MM.1S (cell line): ENCODE results near the gene ARHGAP25.

Experiments used
- DNase-seq: peaks from one replicate; pipeline ENCODE4 v3.0.0-alpha.2; 2015
- H2AFZ ChIP-seq: fragments of 300-600 bp; sonication (generic); 2 replicates; pipeline ENCODE4 v1.6.0; 2016; ENCODE audit warnings: antibody characterized with exemption, low read length
- H3F3A ChIP-seq: fragments of 300-600 bp; sonication (generic); 2 replicates; pipeline ENCODE4 v1.6.1; 2016; ENCODE audit warnings: mild to moderate bottlenecking, antibody characterized with exemption, low read length, moderate library complexity, mixed read lengths; ENCODE audit not compliant: insufficient read depth
- H3K27ac ChIP-seq: fragments of 300-600 bp; sonication (generic); 2 replicates; pipeline ENCODE4 v1.5.1; 2016; ENCODE audit warnings: mild to moderate bottlenecking, low read length
- H3K27me3 ChIP-seq: fragments of 300-600 bp; sonication (generic); replicated peaks from 2 replicates; pipeline ENCODE4 v1.6.0; 2016; ENCODE audit warnings: low read length; ENCODE audit not compliant: insufficient read depth
- H3K36me3 ChIP-seq: fragments of 300-600 bp; sonication (generic); replicated peaks from 2 replicates; pipeline ENCODE4 v1.6.1; 2016; ENCODE audit warnings: mild to moderate bottlenecking, low read length, mixed read lengths; ENCODE audit not compliant: insufficient read depth
- H3K4me1 ChIP-seq: fragments of 300-600 bp; sonication (generic); 2 replicates; pipeline ENCODE4 v1.6.1; 2016; ENCODE audit warnings: low read length, mixed read lengths
- H3K4me2 ChIP-seq: fragments of 300-600 bp; sonication (generic); 2 replicates; pipeline ENCODE4 v1.6.0; 2016; ENCODE audit warnings: low read depth, low read length
- H3K4me3 ChIP-seq: fragments of 300-600 bp; sonication (generic); 2 replicates; pipeline ENCODE4 v1.5.1; 2016; ENCODE audit warnings: low read length, mixed read lengths
- H3K79me2 ChIP-seq: fragments of 300-600 bp; sonication (generic); 2 replicates; pipeline ENCODE4 v1.6.1; 2016; ENCODE audit warnings: mixed run types, low read length, mixed read lengths
- H3K9ac ChIP-seq: fragments of 300-600 bp; sonication (generic); 2 replicates; pipeline ENCODE4 v1.6.1; 2016; ENCODE audit warnings: low read length, mixed read lengths
- H3K9me2 ChIP-seq: fragments of 300-600 bp; sonication (generic); replicated peaks from 2 replicates; pipeline ENCODE4 v1.6.1; 2016; ENCODE audit warnings: mild to moderate bottlenecking, low read length, mixed read lengths; ENCODE audit not compliant: insufficient read depth
- H3K9me3 ChIP-seq: fragments of 300-600 bp; sonication (generic); replicated peaks from 2 replicates; pipeline ENCODE4 v1.6.1; 2016; ENCODE audit warnings: mild to moderate bottlenecking, low read length, mixed read lengths; ENCODE audit not compliant: insufficient read depth
- H4K20me1 ChIP-seq: fragments of 300-600 bp; sonication (generic); 2 replicates; pipeline ENCODE4 v1.6.1; 2016; ENCODE audit warnings: mild to moderate bottlenecking, low read length, moderate library complexity, mixed read lengths; ENCODE audit not compliant: insufficient read depth
- CTCF ChIP-seq: fragments of 300-600 bp; sonication (generic); IDR thresholded peaks from 2 replicates; pipeline ENCODE4 v1.5.1; 2016; ENCODE audit warnings: antibody characterized with exemption, low read length, mixed read lengths
- EZH2 ChIP-seq: fragments of 300-600 bp; sonication (generic); optimal IDR thresholded peaks from 2 replicates; pipeline ENCODE3; 2017; ENCODE audit warnings: low read depth, mild to moderate bottlenecking, antibody characterized with exemption, low read length, mixed read lengths
- EZH2phosphoT487 ChIP-seq: fragments of 300-600 bp; sonication (generic); IDR thresholded peaks from 2 replicates; pipeline ENCODE4 v1.6.1; 2018; ENCODE audit warnings: antibody characterized with exemption, low read length

Gene ARHGAP25

GRCh38 chr2:68779595-68779994 lies 45.0 kb downstream of the ARHGAP25 start:
- H3F3A ChIP-seq = peaks cover 6% of the 10 kb centered on the region
- H2AFZ ChIP-seq = no peak overlapping the region
- DNase-seq = no peak
- H3K9me3 ChIP-seq = no peaks in the 10 kb centered on the region
- peaks cover 10% of the 10 kb centered on the region for H3K4me1 ChIP-seq
- H3K4me2 ChIP-seq = no peak overlapping the region
- peaks cover 39% of the 10 kb centered on the region for H3K79me2 ChIP-seq
- H3K27ac ChIP-seq = no peak overlapping the region
- no peaks in the 10 kb centered on the region for H3K9me2 ChIP-seq
- no peaks in the 10 kb centered on the region for H3K36me3 ChIP-seq
- TF ChIP-seq EZH2 (no peak), CTCF (no peak), EZH2phosphoT487 (no peak)
- H3K27me3 ChIP-seq = no peaks in the 10 kb centered on the region
- H4K20me1 ChIP-seq = no peaks in the 10 kb centered on the region
- H3K4me3 ChIP-seq = no peak overlapping the region
- H3K9ac ChIP-seq = no peak overlapping the region

DNA sequence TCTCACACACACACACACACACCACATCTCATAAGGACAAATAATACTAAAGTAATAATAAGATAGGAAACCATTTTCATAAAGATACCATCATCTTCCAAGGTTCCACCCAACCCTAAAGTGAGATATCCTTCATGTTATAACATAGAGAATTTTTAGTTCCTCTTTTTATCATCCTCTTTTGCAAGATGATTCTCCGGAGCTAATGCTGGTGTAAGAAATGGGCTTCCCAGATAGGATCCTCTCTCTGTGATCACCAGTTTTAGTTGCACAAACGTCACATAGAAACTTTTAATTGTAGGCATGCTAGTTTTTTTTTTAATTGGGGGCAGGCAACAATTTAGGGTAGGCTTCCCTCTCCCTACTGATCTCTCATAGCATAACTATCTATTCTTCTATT lies 49.6 kb downstream of the ARHGAP25 start:
- H3K9ac ChIP-seq = no peak overlapping the region
- no peaks in the 10 kb centered on the region for H3K9me2 ChIP-seq
- H3K36me3 ChIP-seq = no peaks in the 10 kb centered on the region
- no peaks in the 10 kb centered on the region for H4K20me1 ChIP-seq
- peaks cover 5% of the 10 kb centered on the region; the same call in 1 of the 2 replicates for H3K79me2 ChIP-seq
- no peaks in the 10 kb centered on the region for H3K27me3 ChIP-seq
- no peak overlapping the region for H3K4me2 ChIP-seq
- H2AFZ ChIP-seq = no peak overlapping the region
- no peak overlapping the region for H3K27ac ChIP-seq
- H3F3A ChIP-seq = no peaks in the 10 kb centered on the region
- no peaks in the 10 kb centered on the region for H3K9me3 ChIP-seq
- no peak for DNase-seq
- no peaks in the 10 kb centered on the region for H3K4me1 ChIP-seq
- no peak overlapping the region for H3K4me3 ChIP-seq
- no peak for TF ChIP-seq EZH2
- TF ChIP-seq CTCF = no peak
- no peak for TF ChIP-seq EZH2phosphoT487

DNA sequence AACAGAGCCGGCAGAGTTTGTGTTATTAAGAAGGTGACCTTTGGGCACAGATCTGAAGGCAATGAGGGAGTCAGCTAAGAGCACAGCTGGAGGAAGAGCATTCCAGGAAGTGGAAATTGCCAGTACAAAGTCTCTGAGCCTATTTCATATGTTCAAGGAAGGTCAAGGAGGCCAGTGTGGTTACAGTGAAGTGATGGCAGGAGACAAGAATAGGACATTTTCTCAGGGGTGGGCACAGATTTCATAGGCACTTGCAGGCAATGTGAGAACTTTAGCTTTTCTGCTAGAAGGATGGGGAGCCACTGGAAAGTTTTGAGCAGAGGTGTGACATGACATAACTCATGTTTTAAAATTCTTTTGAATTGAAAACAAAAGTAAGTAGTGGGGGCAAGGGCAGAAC lies 50.3 kb downstream of the ARHGAP25 start:
- DNase-seq = no peak
- TF ChIP-seq EZH2 = no peak
- no peak for TF ChIP-seq EZH2phosphoT487
- no peak for TF ChIP-seq CTCF
- H3F3A ChIP-seq = no peaks in the 10 kb centered on the region
- no peak overlapping the region for H3K27ac ChIP-seq
- H3K9me3 ChIP-seq = no peaks in the 10 kb centered on the region
- H3K79me2 ChIP-seq = no peaks in the 10 kb centered on the region; the same call in 1 of the 2 replicates
- H3K9ac ChIP-seq = no peak overlapping the region
- H3K36me3 ChIP-seq = no peaks in the 10 kb centered on the region
- no peaks in the 10 kb centered on the region for H4K20me1 ChIP-seq
- H2AFZ ChIP-seq = no peak overlapping the region
- H3K4me3 ChIP-seq = no peak overlapping the region
- no peaks in the 10 kb centered on the region for H3K4me1 ChIP-seq
- H3K27me3 ChIP-seq = no peaks in the 10 kb centered on the region
- H3K4me2 ChIP-seq = no peak overlapping the region
- no peaks in the 10 kb centered on the region for H3K9me2 ChIP-seq
